K562 (cell line): Measurements from ENCODE around the gene MAP3K19. TPM values are rescaled to one million over a fixed set of nuclear protein-coding genes. Genes with fewer than 3 reads are reported as not detected.

ENCODE experiments used
- ATAC-seq: fragments of 200-7000 bp; cut with Tn5 transposase; 3 replicates; pipeline ENCODE4 v1.9.1; 2020; ENCODE audit warnings: moderate library complexity
- BruUV-seq: library from RNA; stranded (reverse); fragments of 400-500 nt; replicated peaks from 2 replicates; lab custom pipeline; 2021; lab: Mats Ljungman, UMichigan
- CTCF ChIA-PET: fragments of 300-600 bp; formaldehyde crosslinking; extraction: SDS; loops from one replicate; lab custom pipeline; 2021; ENCODE audit warnings: low intra/inter-chr PET ratio; lab: Yijun Ruan, JAX
- POLR2A ChIA-PET: fragments of 300-600, 350-650 bp; sonication (Branson Sonifier 250); formaldehyde crosslinking; extraction: SDS; loops from one replicate; lab custom pipeline; 2021; ENCODE audit warnings: antibody characterized with exemption, inconsistent platforms; lab: Yijun Ruan, JAX
- DNase-seq, 4 experiments: peaks; one replicate each; pipeline versions ENCODE4 v3.0.0 to v3.0.0-alpha.2; 2011 to 2018; ENCODE audit warnings: low spot score in 3 of 4, mixed read lengths in 3 of 4; ENCODE audit errors: extremely low read depth in 1 of 4
- FAIRE-seq: peaks from 2 replicates; lab custom pipeline; 2011; peaks lifted over from hg19 to GRCh38; lab: Jason Lieb, UNC
- H2AFZ ChIP-seq: 2 replicates; pipeline ENCODE4 v1.6.0; 2011; ENCODE audit warnings: low read depth, low read length, control low read depth, inconsistent platforms
- H3K27ac ChIP-seq: fragments of 200-600 bp; 3 replicates; pipeline ENCODE4 v1.8.0; 2011; ENCODE audit warnings: low read depth, mild to moderate bottlenecking, control low read depth, inconsistent platforms, low read length, moderate library complexity, mixed read lengths; ENCODE audit errors: extremely low read depth
- H3K27me3 ChIP-seq, 2 experiments: fragments of 300-600 bp in 1 of 2; 2 replicates in 1 of 2; 3 replicates in 1 of 2; pipeline versions ENCODE4 v1.6.0 to v1.8.0; 2011; ENCODE audit warnings: inconsistent platforms in 2 of 2, low read length in 2 of 2, mild to moderate bottlenecking in 1 of 2, mixed read lengths in 1 of 2, moderate library complexity in 1 of 2; ENCODE audit not compliant: control insufficient read depth in 2 of 2, insufficient read depth in 2 of 2
- H3K36me3 ChIP-seq: fragments of 300-600 bp; 3 replicates; pipeline ENCODE4 v1.8.0; 2011; ENCODE audit warnings: mild to moderate bottlenecking, low read length, inconsistent platforms; ENCODE audit not compliant: control insufficient read depth, insufficient read depth
- H3K4me1 ChIP-seq, 2 experiments: fragments of 200-600 bp in 1 of 2; replicated peaks in 1 of 2; 2 replicates in 1 of 2; 3 replicates in 1 of 2; pipeline versions ENCODE4 v1.5.1 to v1.8.0; 2011; ENCODE audit warnings: inconsistent platforms in 2 of 2, low read length in 2 of 2, mild to moderate bottlenecking in 1 of 2, mixed read lengths in 1 of 2, moderate library complexity in 1 of 2; ENCODE audit not compliant: control insufficient read depth in 2 of 2, insufficient read depth in 2 of 2
- H3K4me2 ChIP-seq: 2 replicates; pipeline ENCODE4 v1.6.1; 2011; ENCODE audit warnings: low read length, control low read depth, inconsistent platforms, mixed read lengths; ENCODE audit not compliant: insufficient read depth
- H3K4me3 ChIP-seq: fragments of 200-600 bp; sonication (generic), shearing (Covaris generic); 2 replicates; pipeline ENCODE4 v1.5.1; 2016; ENCODE audit warnings: control low read depth, inconsistent platforms
- H3K79me2 ChIP-seq: fragments of 200-600 bp; 3 replicates; pipeline ENCODE4 v1.8.0; 2011; ENCODE audit warnings: low read length, inconsistent platforms; ENCODE audit not compliant: control insufficient read depth, insufficient read depth
- H3K9ac ChIP-seq, 2 experiments: 2 replicates each; pipeline versions ENCODE4 v1.6.0 to v1.6.1; 2011; ENCODE audit warnings: low read depth in 2 of 2, low read length in 2 of 2, control low read depth in 1 of 2, inconsistent platforms in 1 of 2, mild to moderate bottlenecking in 1 of 2, mixed read lengths in 1 of 2; ENCODE audit not compliant: insufficient read depth in 1 of 2
- H3K9me1 ChIP-seq: one replicate; pipeline ENCODE4 v1.6.0; 2011; ENCODE audit warnings: inconsistent platforms, mild to moderate bottlenecking, low read length, moderate library complexity; ENCODE audit not compliant: control insufficient read depth, insufficient read depth
- H3K9me3 ChIP-seq: replicated peaks from 2 replicates; pipeline ENCODE4 v1.5.1; 2011; ENCODE audit warnings: low read depth, low read length, inconsistent platforms; ENCODE audit not compliant: control insufficient read depth, insufficient read depth
- H4K20me1 ChIP-seq: replicated peaks from 2 replicates; pipeline ENCODE4 v1.6.1; 2011; ENCODE audit warnings: low read length, inconsistent platforms, mixed read lengths; ENCODE audit not compliant: control insufficient read depth, insufficient read depth
- CTCF ChIP-seq, 3 experiments: IDR thresholded peaks in 2 of 3; conservative IDR thresholded peaks in 1 of 3; 2 replicates each; pipeline ENCODE4 v1.5.1; 2011 to 2012; ENCODE audit warnings: low read length in 3 of 3, mild to moderate bottlenecking in 3 of 3, control low read depth in 2 of 3, improper control_type of control experiment in 1 of 3, inconsistent platforms in 1 of 3, low read depth in 1 of 3, mixed read lengths in 1 of 3, moderate library complexity in 1 of 3; ENCODE audit not compliant: insufficient read depth in 2 of 3
- RAD21 ChIP-seq, 2 experiments: fragments of 250-450 bp in 1 of 2; fragments of 450-650 bp in 1 of 2; sonication (Bioruptor Pico) in 1 of 2; formaldehyde crosslinking in 1 of 2; IDR thresholded peaks in 1 of 2; conservative IDR thresholded peaks in 1 of 2; 2 replicates each; pipeline versions ENCODE4 v1.4.0 to v1.8.0; 2020 to 2022; ENCODE audit warnings: mild to moderate bottlenecking in 2 of 2, moderate library complexity in 1 of 2
- SREBF2 ChIP-seq: sonication (generic); formaldehyde crosslinking; IDR thresholded peaks from 2 replicates; pipeline ENCODE4 v1.4.0; 2020; ENCODE audit warnings: mild to moderate bottlenecking, missing genetic modification reagents
- WGBS: fragments of 100-300 bp; shearing (Covaris generic); methylation state at CpG from one replicate; pipeline ENCODE4 v1.1.6; 2016; ENCODE audit warnings: low coverage, mixed read lengths; ENCODE audit not compliant: insufficient coverage; ENCODE audit errors: missing lambda C conversion rate; 5-methylcytosine and 5-hydroxymethylcytosine counted together
- in situ Hi-C: fragments of 300-500 bp; cut with MboI; formaldehyde crosslinking; loops from 4 replicates; pipeline ENCODE4 v1.15.0; 2018; ENCODE audit warnings: inconsistent platforms, mixed read lengths
- intact Hi-C: fragments of 100-400 bp; cut with micrococcal nuclease; formaldehyde crosslinking; loops from 2 replicates; pipeline ENCODE4 v1.14.2; 2022
- polyA plus RNA-seq, 8 experiments: library from polyadenylated mRNA; depleted of rRNA in 4 of 8; stranded (reverse) in 5 of 8; unstranded in 3 of 8; fragments of >200 nt; fragmentation: Nextera tagmentation in 2 of 8; fragmentation: Illumina TruSeq in 1 of 8; extraction: Ambion mirVana in 2 of 8; extraction: Trizol in 1 of 8; gene quantifications; 2 replicates each; pipeline versions ENCODE4 v1.2.1 to v1.2.3, GENCODE V29; 2011 to 2014; ENCODE audit warnings: inconsistent platforms in 1 of 8, missing spikeins in 1 of 8
- total RNA-seq, 7 experiments: library from RNA; depleted of rRNA in 6 of 7; stranded (reverse); fragments of >200 nt in 6 of 7; fragmentation: Illumina TruSeq in 2 of 7; extraction: Trizol in 2 of 7; gene quantifications; 2 replicates each; pipeline versions ENCODE4 v1.2.1 to v1.2.3, GENCODE V29; 2011 to 2021; ENCODE audit warnings: low replicate concordance in 1 of 7

The MAP3K19 gene
- total and polyA plus RNA-seq, 9 of the 15 experiments (the other 6 are each of a cell fraction or from before 2014, with no cell fraction given): 0.29 TPM; not detected in 8

DNA sequence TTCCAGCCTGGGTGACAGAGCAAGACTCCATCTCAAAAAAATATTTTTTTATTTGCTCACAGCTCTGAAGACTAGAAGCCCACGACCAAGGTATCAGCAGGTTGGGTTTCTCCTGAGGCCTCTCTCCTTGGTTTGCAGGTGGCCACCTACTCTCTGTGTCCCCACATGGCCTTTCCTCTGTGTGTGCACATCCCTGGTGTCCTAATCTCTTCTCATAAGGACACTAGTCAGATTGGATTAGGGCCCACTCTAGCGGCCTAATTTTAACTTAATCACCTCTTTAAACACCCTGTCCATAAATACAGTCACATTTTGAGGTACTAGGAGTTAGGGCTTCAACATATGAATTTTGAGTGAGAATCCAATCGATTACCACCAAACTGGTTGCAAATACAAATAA lies 2.9 kb upstream of the MAP3K19 start:
- in situ Hi-C loops: no loop called here
- FAIRE-seq: no peak
- Histone ChIP-seq H3K9me3 (no peaks in the 10 kb centered on the region), H3K36me3 (peaks cover 14% of the 10 kb centered on the region; the same call in 2 of the 3 replicates), H3K79me2 (peaks cover 31% of the 10 kb centered on the region), H3K4me2 (peak overlapping the region; percentile 63; the same call in 1 of the 2 replicates), H3K9ac (peak overlapping the region in 1 of 2 experiments; percentile 29; a peak in 1 of 4 replicates), H4K20me1 (no peaks in the 10 kb centered on the region; the same call in 1 of the 2 replicates), H2AFZ (peak overlapping the region; percentile 93), H3K27me3 (no peaks in the 10 kb centered on the region)
- CTCF ChIA-PET: no interaction called here
- DNase-seq: peak in 1 of 4 experiments; percentile 30
- peak; percentile 10; the same call in 2 of the 3 replicates for ATAC-seq
- POLR2A ChIA-PET: no interaction called here
- TF ChIP-seq SREBF2 (CRISPR knock-in tag): no peak
- TF ChIP-seq CTCF (IDR thresholded peaks at IDR 0.05 in 2 of 3, conservative IDR thresholded peaks at IDR 0.05 in 1 of 3; ENCODE audit: insufficient read depth in 2 of 3, low read depth in 1 of 3, low read length in 3 of 3): peak in 2 of 3 experiments; percentile 1 to 40; a peak in 2 of 6 replicates
- peak in 1 of 2 experiments; percentile 20; a peak in 1 of 4 replicates for TF ChIP-seq RAD21 (CRISPR knock-in tag; conservative IDR thresholded peaks at IDR 0.05 in 1 of 2, IDR thresholded peaks at IDR 0.05 in 1 of 2)
- TF ChIP-seq, all 486 proteins: peak for 2
- BruUV-seq: no TSS peak
- H3K4me3 ChIP-seq: no peak overlapping the region
- H3K27ac ChIP-seq: peak overlapping the region; percentile 66; the same call in 1 of the 3 replicates
- H3K9me1 ChIP-seq: no peaks in the 10 kb centered on the region
- intact Hi-C loops: loop anchor here (2.0 to 5.0 kb wide), 3 partner anchors 45 to 482 kb away; partner anchors contain the start of genes R3HDM1 and ZRANB3
- WGBS: 9% methylated on average over 3 of the region's 3 CpGs
- H3K4me1 ChIP-seq: peaks cover 12 to 19% of the 10 kb centered on the region in 2 experiments; a peak in 4 of 5 replicates
